IPS-20b (cell line): ENCODE measurements around the gene TAX1BP3.

Experiments
- H3K27ac ChIP-seq: one replicate; pipeline ENCODE4 v1.5.1; 2013; ENCODE audit warnings: low read length
- H3K27me3 ChIP-seq: 2 replicates; pipeline ENCODE4 v1.6.1; 2013; ENCODE audit warnings: mild to moderate bottlenecking, low read length, inconsistent platforms; ENCODE audit not compliant: insufficient read depth
- H3K36me3 ChIP-seq: 2 replicates; pipeline ENCODE4 v1.6.1; 2013; ENCODE audit warnings: low read depth, mild to moderate bottlenecking, inconsistent platforms, low read length, moderate library complexity; ENCODE audit not compliant: insufficient read depth
- H3K4me1 ChIP-seq: 2 replicates; pipeline ENCODE4 v1.6.1; 2013; ENCODE audit warnings: mild to moderate bottlenecking, control low read depth, inconsistent platforms, low read length, moderate library complexity; ENCODE audit not compliant: insufficient read depth
- H3K4me3 ChIP-seq: 2 replicates; pipeline ENCODE4 v1.5.1; 2013; ENCODE audit warnings: mild to moderate bottlenecking, low read length, inconsistent platforms
- H3K9ac ChIP-seq: 2 replicates; pipeline ENCODE4 v1.6.1; 2013; ENCODE audit warnings: low read depth, mild to moderate bottlenecking, inconsistent platforms, low read length, moderate library complexity
- H3K9me3 ChIP-seq: 2 replicates; pipeline ENCODE4 v1.6.1; 2013; ENCODE audit warnings: mild to moderate bottlenecking, low read depth, low read length, inconsistent platforms; ENCODE audit not compliant: insufficient read depth

TAX1BP3 gene

DNA sequence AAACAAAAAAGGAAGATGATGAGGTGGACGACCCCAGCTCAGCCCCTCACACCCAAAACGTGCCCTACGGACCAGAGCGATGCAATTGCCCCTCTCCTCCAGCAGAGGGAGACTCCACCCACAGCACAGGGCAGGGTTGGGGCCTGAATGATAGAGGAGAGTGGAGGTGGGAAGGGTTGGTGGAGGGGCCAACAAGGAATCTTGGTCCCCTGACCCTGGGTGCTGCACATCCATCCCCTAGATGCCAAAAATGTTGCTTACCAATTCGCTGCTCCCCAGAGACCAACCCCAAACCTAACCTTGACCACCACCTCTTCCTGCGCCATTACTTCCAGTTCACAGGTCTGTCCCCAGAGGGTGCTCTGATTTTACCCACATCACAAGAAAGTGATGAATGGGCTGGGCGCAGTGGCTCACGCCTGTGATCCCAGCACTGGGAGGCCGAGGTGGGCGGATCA lies 14.7 kb upstream of the TAX1BP3 start:
- Histone ChIP-seq H3K27ac (no peak overlapping the region), H3K4me1 (no peaks in the 10 kb centered on the region), H3K4me3 (no peak overlapping the region), H3K36me3 (no peaks in the 10 kb centered on the region), H3K9ac (no peak overlapping the region), H3K9me3 (no peaks in the 10 kb centered on the region), H3K27me3 (no peaks in the 10 kb centered on the region)

DNA sequence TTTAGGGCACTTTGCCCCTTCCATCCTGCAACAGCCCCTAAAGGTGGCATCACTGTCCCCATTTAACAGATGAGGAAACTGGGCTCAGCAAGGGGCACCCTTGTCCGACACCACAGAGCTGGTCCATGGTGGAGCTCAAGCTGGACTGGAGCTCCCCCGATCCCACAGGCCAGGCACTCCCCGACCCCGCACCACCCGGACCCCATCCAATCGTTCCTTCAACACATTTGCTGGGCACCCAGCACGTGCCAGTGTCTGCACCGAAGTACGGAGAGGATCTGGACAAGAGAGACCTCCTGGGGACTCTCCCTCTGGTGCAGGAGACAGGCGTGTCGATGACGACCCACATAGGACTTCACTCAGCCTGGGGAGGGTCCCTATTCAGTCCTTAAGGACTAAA lies 13.7 kb upstream of the TAX1BP3 start:
- no peaks in the 10 kb centered on the region for H3K36me3 ChIP-seq
- no peak overlapping the region for H3K4me3 ChIP-seq
- H3K4me1 ChIP-seq, result no peaks in the 10 kb centered on the region
- H3K9ac ChIP-seq, result no peak overlapping the region
- no peaks in the 10 kb centered on the region for H3K27me3 ChIP-seq
- no peaks in the 10 kb centered on the region for H3K9me3 ChIP-seq
- H3K27ac ChIP-seq, result no peak overlapping the region

DNA sequence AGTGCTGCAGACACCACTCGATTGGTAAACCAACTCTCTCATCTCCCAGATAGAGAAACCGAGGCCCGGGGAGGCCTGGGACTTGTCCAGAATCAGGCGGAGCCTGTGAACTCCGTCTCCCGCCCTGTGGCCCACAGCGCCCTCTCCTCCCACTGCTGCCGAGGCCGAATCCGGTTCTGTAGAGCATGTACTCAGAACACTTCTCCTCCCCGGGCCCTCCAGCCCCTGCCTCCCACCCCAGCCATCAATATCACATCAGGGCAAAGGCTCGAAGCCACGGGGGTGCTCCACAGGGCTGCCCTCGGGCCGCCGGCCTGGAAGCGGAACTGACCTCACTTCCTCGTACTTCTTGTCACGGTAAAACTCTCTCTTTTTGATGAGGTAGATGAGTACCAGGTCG lies 13.2 kb upstream of the TAX1BP3 start:
- Histone ChIP-seq H3K27ac (no peak overlapping the region), H3K4me3 (no peak overlapping the region), H3K4me1 (no peaks in the 10 kb centered on the region), H3K27me3 (no peaks in the 10 kb centered on the region), H3K9me3 (no peaks in the 10 kb centered on the region), H3K9ac (no peak overlapping the region), H3K36me3 (no peaks in the 10 kb centered on the region)

DNA sequence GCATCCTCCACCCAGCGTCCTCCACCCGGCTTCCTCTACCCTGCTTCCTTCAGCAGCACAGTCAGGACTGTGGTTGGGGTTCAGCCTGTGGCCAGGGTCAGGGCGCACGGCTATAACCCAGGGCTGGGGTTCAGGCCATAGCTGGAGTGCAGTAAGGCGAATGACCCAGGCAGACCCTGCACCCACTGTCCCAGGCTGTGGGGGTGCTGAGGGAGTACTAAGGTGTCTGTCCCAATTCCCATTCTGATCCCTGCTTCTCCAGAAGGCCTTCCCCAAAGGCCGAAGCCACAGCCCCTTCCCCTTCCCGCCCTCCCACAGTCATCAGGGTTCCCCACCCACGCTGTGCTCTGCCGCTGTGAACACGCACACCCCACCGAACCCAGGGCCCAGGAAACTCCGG lies 12.7 kb upstream of the TAX1BP3 start:
- no peaks in the 10 kb centered on the region for H3K4me1 ChIP-seq

DNA sequence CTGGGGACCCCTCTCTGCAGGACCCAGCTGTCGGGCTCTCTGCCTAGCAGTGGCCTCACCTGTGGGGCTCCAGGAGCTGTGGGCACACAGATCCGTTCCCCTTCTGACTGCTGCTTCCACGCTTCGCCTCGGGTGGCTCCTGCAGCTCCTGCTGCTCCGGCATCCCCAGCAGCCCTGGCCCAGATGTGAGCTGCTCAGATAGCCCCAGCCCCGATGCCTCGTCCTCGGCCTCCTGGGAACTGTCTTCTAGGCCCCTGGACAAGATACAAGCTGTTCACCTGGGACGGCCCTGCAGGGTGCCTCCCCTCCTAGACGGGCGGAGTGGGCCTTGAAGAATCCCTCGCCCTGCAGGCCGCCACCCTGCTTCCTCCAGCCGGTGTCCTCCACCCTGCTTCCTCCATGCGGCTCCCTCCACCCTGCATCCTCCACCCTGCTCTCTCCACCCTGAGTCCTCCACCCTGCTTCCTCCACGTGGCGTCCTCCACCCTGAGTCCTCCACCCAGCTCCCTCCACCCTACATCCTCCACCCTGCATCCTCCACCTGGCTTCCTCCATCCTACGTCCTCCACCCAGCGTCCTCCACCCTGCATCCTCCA lies 11.3 kb upstream of the TAX1BP3 start:
- Histone ChIP-seq H3K27me3 (no peaks in the 10 kb centered on the region), H3K4me1 (no peaks in the 10 kb centered on the region), H3K9ac (no peak overlapping the region), H3K4me3 (no peak overlapping the region), H3K27ac (no peak overlapping the region), H3K36me3 (no peaks in the 10 kb centered on the region), H3K9me3 (no peaks in the 10 kb centered on the region)

More for the DNA sequence above, 12.7 kb upstream of the TAX1BP3 start:
- no peaks in the 10 kb centered on the region for H3K36me3 ChIP-seq
- H3K4me3 ChIP-seq, result no peak overlapping the region
- no peaks in the 10 kb centered on the region for H3K9me3 ChIP-seq
- H3K27ac ChIP-seq, result no peak overlapping the region
- H3K27me3 ChIP-seq, result no peaks in the 10 kb centered on the region
- no peak overlapping the region for H3K9ac ChIP-seq

DNA sequence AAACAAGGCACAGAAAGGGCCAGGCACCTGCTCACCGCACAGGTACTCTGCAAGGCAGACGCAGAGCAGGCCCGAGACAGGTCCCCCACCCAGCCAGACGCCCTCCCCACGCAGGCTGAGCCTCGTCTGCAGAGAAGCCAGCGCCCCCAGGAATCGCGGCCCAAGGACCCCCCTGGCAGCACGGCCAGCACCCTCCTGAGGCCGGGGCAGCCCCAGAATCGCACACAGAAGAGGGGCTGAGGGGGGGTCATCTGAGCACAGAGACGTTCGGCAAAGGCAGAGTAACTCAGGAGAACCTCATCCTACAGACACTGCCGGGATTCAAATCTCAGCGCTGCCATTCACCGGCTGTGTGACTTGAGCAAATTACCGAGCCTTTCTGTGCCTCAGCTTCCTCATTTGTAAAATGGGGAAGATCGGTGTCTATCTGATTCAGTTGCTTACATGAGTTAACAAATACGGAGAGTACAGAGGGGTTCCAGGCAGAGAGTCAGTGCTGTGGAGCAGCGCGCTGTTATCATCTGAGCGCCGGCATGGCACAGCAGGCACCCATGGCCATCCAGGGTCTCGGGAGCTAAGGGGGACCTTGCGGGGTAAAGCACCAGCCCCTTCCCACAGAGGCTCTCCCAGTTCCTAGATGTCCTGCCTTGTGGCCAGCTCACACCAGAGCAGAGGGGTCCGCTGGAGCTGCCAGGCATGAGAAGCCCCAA lies 10.6 kb upstream of the TAX1BP3 start:
- Histone ChIP-seq H3K27ac (no peak overlapping the region), H3K9me3 (no peaks in the 10 kb centered on the region), H3K4me1 (no peaks in the 10 kb centered on the region), H3K9ac (no peak overlapping the region), H3K27me3 (no peaks in the 10 kb centered on the region), H3K36me3 (no peaks in the 10 kb centered on the region), H3K4me3 (no peak overlapping the region)

DNA sequence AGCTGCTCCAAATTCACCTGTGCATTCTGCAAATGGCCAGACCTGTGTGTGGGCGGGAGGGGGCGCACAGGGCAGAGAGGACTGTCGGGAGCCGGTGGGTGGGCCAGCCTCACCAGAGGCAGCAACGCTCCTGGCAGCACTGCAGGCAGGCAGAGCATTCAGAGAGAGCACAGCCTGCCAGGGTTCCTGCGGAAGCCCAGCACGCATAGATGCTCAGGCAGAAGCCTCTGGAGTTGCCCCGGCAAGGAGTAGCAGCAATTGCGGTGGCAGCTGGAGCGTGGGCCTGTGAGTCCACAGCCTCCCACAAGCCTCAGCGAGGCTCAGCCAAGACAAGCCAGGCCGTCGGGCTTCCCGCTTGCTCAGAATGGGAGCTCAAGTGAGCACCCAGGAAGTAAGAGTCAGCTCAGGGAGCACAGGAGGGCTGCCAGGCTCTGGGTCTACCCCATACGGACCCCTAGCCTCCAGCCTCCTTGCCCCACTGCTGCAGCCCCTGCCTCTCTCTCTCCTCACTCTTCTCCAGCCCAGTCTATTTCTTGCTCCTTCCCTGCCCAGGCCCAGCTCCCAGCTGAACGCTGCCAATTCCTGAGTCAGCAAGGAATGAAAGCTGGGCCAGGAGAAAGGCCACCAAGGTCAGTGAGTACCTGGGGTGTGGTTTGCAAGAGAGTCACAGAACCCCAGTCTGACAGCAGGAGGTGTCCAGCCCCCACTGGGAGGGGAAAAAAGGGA lies 9.9 kb upstream of the TAX1BP3 start:
- H3K27me3 ChIP-seq, result no peaks in the 10 kb centered on the region
- H3K36me3 ChIP-seq, result no peaks in the 10 kb centered on the region
- H3K27ac ChIP-seq, result no peak overlapping the region
- H3K4me3 ChIP-seq, result no peak overlapping the region
- no peak overlapping the region for H3K9ac ChIP-seq
- H3K4me1 ChIP-seq, result no peaks in the 10 kb centered on the region
- no peaks in the 10 kb centered on the region for H3K9me3 ChIP-seq

DNA sequence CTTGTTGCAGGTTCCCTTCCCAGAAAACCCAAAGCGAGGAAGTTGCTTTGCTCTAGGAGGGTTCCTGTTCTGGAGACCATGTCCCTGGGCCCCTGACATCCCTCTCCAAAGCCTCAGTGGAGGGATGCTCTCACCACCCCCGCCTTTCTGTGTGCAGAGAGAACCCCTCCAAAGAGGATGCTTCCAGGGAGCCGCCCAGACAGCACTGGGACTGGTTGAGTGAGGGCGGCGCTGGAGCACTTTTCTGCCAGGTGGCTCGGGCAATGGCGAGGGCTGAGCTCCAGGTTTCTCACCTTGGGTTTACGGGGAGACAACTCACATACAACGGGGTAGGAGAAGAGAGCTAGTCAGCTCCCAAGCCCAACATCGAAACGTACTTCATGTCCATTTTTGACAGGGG lies 7.5 kb upstream of the TAX1BP3 start:
- Histone ChIP-seq H3K4me3 (no peak overlapping the region), H3K4me1 (no peaks in the 10 kb centered on the region), H3K9me3 (no peaks in the 10 kb centered on the region), H3K27me3 (no peaks in the 10 kb centered on the region), H3K36me3 (no peaks in the 10 kb centered on the region), H3K9ac (no peak overlapping the region), H3K27ac (no peak overlapping the region)

DNA sequence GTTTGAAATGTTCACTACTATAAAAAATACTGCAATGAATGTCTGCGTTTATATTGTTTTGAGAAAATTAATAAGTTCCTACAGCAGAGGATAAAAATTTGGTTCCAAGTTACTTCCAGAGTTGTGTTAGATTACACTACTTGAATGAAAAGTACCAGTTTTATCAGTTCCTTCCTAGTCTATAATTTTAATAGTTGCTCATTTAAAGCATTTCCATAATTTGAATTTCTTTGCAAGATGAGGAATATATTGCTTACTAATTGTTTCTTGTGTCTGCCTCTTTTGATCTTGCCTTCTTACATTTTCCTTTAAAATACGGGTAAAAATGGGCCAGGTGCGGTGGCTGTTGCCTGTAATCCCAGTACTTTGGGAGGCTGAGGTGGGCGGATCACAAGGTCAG lies 4.2 kb upstream of the TAX1BP3 start:
- no peaks in the 10 kb centered on the region for H3K27me3 ChIP-seq
- no peaks in the 10 kb centered on the region for H3K4me1 ChIP-seq
- H3K9me3 ChIP-seq, result no peaks in the 10 kb centered on the region
- H3K27ac ChIP-seq, result no peak overlapping the region
- H3K36me3 ChIP-seq, result peaks cover 9% of the 10 kb centered on the region; the same call in 1 of the 2 replicates
- H3K9ac ChIP-seq, result no peak overlapping the region
- H3K4me3 ChIP-seq, result no peak overlapping the region

DNA sequence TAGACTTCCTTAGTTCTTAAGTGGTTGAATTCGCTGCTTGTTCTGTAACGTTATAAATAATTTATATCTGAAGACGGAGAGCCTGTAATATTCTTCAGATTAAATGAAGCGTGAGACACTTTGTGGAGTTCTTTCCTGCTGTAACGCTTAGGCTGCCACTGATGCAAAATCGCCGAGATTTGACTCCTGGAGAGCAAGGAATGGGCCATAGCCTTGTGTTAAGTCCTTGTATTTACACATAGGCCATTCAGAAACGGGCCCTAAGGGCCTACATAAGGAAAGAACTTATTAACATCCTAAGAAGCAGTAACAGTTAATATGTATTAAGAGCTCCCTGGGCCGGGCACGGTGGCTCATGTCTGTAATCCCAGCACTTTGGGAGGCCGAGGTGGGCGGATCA lies 1.2 kb upstream of the TAX1BP3 start:
- no peaks in the 10 kb centered on the region for H3K27me3 ChIP-seq
- no peak overlapping the region for H3K27ac ChIP-seq
- 0 out of 2 replicates have a peak, but pooled peaks cover 2% of the 10 kb centered on the region for H3K4me1 ChIP-seq
- H3K9ac ChIP-seq, result peak overlapping the region; percentile 95
- H3K36me3 ChIP-seq, result peaks cover 13% of the 10 kb centered on the region
- H3K4me3 ChIP-seq, result peak overlapping the region; percentile 96
- H3K9me3 ChIP-seq, result no peaks in the 10 kb centered on the region

DNA sequence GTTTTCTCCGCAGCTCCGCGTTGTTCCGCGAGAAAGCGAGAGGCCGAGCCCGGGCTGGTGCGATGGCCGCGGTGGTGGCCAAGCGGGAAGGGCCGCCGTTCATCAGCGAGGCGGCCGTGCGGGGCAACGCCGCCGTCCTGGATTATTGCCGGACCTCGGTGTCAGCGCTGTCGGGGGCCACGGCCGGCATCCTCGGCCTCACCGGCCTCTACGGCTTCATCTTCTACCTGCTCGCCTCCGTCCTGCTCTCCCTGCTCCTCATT lies 638 bp upstream of the TAX1BP3 start:
- Histone ChIP-seq H3K4me1 (0 out of 2 replicates have a peak, but pooled peaks cover 2% of the 10 kb centered on the region), H3K36me3 (peaks cover 18% of the 10 kb centered on the region), H3K4me3 (peak overlapping the region; percentile 96), H3K9ac (peak overlapping the region; percentile 95), H3K27me3 (no peaks in the 10 kb centered on the region), H3K9me3 (no peaks in the 10 kb centered on the region), H3K27ac (peak overlapping the region; percentile 50)
